ENCODE results near the gene FAM133A.

FAM133A gene

DNA sequence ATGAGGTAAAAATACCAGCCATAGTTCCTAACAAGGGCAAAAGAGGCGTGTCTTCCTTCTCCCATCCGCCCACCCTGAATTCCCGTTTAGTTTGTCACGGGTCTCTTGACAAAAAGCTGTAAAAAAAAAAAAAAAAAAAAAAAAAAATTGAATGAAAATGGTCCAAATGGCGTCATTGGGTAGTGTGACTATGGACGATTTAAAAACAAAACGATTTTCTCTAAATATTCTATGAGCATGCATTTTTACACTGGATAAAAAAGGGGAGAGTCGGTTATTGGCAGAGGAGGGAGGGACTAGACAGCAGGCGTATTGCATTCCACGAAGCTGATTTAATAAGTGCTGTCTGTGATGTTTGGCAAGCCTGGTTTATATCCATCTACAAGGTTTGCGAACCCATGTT, at the start of gene FAM133A:
Gene FAM133A, plus strand, starts transcription at position 338 of the 403 bp plus-strand sequence. CDS start 35,214 bp downstream, outside the sequence.
- peak; percentile 45 for DNase-seq

- no peak for DNase-seq
Observed at GRCh38 chrX:93637591-93637990, 36.4 kb upstream of the FAM133A start.

- DNase-seq: no peak
Observed at GRCh38 chrX:93649381-93649780, 24.6 kb upstream of the FAM133A start.

DNA sequence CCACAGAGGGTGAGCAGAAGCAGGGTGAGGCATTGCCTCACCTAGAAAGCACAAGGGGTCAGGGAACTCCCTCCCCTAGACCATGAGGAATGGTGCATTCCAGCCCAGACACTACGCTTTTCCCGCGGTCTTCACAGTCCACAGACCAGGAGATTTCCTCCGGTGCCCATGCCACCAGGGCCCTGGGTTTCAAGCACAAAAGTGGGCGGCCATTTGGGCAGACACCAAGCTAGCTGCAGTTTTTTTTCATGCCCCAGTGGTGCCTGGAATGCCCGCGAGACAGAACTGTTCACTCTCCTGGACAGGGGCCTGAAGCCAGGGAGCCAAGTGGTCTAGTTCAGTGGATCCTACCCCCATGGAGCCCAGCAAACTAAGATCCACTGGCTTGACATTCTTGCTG, 13.4 kb upstream of the FAM133A start:
- DNase-seq: no peak

- peak; percentile 53 for DNase-seq
Observed at GRCh38 chrX:93673056-93673868, 744 bp upstream of the FAM133A start, which contains the start of gene NAP1L3. NAP1L3 (minus strand) TSS chrX:93673578; CDS start chrX:93673304, 274 bp downstream.

DNA sequence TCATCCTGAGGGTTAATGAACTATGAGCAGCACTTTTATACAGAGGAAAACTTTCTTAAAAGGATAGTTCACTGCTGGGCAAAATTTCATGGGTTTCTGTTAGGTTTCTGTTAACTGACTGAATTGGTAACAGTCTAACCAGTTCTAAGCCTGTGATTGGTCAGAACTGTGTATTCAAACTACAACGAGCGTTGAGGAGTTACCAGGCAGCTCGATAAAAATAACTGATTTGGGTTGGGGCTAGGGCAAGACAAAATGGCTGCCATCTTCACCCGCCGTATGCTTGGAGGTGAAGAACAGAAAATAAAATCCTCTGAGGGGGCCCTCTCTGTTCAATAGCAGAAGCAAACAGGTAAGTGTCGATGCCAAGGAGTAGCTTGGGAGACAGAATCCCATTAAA, 22.0 kb downstream of the FAM133A start:
- DNase-seq: no peak

GRCh38 chrX:93703701-93704100, 29.7 kb downstream of the FAM133A start:
- no peak for DNase-seq

- no peak for DNase-seq
Observed at GRCh38 chrX:93711076-93711475, 37.1 kb downstream of the FAM133A start.

DNA sequence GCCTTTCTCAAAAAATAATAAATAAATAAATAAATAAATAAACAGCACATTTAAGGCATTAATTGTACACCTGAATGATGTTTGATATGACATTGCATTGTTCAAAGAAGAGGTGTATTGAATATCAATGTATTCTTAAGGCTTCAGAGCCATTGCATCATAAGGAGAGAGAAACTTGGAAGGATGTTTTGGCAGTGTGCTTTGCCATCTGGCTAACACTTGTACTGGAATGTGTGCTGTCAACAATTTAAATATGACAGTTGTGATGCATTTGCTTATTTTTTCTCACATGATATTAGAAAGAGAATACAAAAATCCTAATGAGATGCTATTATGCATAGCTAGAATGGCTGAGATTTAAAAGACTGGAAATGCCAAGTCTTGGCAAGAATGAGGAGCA, 67.8 kb downstream of the FAM133A start:
- no peak for DNase-seq

DNA sequence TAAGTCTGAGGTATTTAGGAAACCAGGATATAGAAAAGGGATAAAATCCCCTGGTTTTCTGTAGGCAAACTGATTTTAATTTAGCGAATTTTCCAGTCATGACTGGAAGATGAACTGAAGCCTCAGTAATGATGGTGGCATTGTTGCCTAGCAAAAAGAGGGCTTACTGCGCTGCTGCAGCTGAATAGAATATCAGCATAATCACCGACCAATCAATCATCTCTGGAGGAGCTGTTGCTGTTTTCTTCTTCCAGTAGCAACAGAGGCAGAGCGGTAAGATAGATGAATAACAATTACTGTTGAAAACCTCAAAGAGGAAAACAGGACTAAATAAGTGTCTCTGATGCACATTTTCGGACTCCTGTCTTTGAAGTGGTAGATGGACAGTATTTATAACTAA, 86.2 kb downstream of the FAM133A start:
- DNase-seq: no peak
